ENCODE data around the gene SMIM15.

SMIM15 gene

DNA sequence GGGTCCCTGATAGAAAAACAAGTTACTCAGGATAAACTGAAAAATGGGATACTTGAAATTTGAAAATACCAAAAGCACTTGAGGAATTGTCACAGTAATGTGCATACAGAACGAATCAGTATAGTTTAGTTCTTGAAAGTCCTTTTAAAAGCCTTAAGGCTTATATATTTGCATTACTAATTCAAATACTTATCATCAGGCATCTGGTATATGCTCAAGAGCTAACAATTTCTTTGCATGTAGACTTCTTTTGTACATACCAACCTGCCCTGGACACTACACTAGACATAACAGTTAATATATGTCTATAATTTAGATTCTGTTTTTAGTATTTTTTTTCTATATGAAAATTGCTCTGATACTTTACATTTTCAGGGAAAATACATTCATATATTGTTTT is 43.2 kb downstream of the SMIM15 start:
- TF ChIP-seq, protein P1, sequence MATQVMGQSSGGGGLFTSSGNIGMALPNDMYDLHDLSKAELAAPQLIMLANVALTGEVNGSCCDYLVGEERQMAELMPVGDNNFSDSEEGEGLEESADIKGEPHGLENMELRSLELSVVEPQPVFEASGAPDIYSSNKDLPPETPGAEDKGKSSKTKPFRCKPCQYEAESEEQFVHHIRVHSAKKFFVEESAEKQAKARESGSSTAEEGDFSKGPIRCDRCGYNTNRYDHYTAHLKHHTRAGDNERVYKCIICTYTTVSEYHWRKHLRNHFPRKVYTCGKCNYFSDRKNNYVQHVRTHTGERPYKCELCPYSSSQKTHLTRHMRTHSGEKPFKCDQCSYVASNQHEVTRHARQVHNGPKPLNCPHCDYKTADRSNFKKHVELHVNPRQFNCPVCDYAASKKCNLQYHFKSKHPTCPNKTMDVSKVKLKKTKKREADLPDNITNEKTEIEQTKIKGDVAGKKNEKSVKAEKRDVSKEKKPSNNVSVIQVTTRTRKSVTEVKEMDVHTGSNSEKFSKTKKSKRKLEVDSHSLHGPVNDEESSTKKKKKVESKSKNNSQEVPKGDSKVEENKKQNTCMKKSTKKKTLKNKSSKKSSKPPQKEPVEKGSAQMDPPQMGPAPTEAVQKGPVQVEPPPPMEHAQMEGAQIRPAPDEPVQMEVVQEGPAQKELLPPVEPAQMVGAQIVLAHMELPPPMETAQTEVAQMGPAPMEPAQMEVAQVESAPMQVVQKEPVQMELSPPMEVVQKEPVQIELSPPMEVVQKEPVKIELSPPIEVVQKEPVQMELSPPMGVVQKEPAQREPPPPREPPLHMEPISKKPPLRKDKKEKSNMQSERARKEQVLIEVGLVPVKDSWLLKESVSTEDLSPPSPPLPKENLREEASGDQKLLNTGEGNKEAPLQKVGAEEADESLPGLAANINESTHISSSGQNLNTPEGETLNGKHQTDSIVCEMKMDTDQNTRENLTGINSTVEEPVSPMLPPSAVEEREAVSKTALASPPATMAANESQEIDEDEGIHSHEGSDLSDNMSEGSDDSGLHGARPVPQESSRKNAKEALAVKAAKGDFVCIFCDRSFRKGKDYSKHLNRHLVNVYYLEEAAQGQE (IDR thresholded peaks at IDR 0.05; ENCODE audit: insufficient read depth in 1 of 2, low read depth in 2 of 2, low read length in 2 of 2): no peak
- no peak for TF ChIP-seq SIN3A (IDR thresholded peaks at IDR 0.05; ENCODE audit: borderline replicate concordance, insufficient read depth, low read length)
- no peak for TF ChIP-seq POLR2AphosphoS5 (IDR thresholded peaks at IDR 0.05; ENCODE audit: low read depth, low read length)
- TF ChIP-seq TAF1 (IDR thresholded peaks at IDR 0.05; ENCODE audit: borderline replicate concordance, insufficient read depth, low read length): no peak
- no peak for TF ChIP-seq FOXP2 (optimal IDR thresholded peaks at IDR 0.05; ENCODE audit: borderline replicate concordance, extremely low read depth, extremely low read length, insufficient read depth)

DNA sequence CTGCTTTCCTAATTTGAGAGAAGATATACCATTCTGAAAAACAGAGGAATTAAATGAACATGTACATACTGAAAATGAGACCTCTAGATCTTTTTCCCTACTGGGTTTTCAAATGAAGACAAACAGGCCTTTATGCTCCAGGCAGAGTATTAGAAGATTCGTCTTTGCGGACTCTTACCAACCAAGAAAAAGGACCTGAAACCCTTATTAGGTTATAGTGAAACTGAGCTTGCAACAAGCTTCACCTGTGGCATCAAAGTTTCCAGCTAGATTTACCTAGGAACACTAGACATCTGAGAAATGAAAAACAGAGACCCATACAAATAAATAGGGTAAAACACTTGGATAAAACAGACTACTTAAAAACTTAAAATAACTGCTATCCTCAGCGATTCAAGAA is 46.3 kb downstream of the SMIM15 start:
- no peak for TF ChIP-seq FOXP2 (optimal IDR thresholded peaks at IDR 0.05; ENCODE audit: borderline replicate concordance, extremely low read depth, extremely low read length, insufficient read depth)
- TF ChIP-seq POLR2AphosphoS5 (IDR thresholded peaks at IDR 0.05; ENCODE audit: low read depth, low read length): no peak
- no peak for TF ChIP-seq TAF1 (IDR thresholded peaks at IDR 0.05; ENCODE audit: borderline replicate concordance, insufficient read depth, low read length)
- TF ChIP-seq, protein P1 (IDR thresholded peaks at IDR 0.05; ENCODE audit: insufficient read depth in 1 of 2, low read depth in 2 of 2, low read length in 2 of 2): no peak
- no peak for TF ChIP-seq SIN3A (IDR thresholded peaks at IDR 0.05; ENCODE audit: borderline replicate concordance, insufficient read depth, low read length)

DNA sequence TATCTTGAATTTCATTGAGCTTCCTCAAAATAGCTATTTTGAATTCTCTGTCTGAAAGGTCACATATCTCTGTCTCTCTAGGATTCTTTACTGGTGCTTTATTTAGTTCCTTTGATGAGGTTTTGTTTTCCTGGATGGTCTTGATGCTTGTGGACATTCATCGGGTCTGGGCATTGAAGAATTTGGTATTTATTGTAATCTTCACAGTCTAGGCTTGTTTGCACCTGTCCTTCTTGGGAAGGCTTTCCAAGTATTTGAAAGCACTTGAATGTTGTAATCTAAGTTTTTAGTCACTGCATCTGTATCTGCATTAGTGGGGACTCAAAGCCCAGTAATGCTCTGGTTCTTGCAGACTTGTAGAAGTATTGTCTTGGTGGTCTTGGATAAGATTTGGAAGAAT is 47.8 kb downstream of the SMIM15 start:
- TF ChIP-seq TAF1 (IDR thresholded peaks at IDR 0.05; ENCODE audit: borderline replicate concordance, insufficient read depth, low read length) (no peak), FOXP2 (optimal IDR thresholded peaks at IDR 0.05; ENCODE audit: borderline replicate concordance, extremely low read depth, extremely low read length, insufficient read depth) (no peak), POLR2AphosphoS5 (IDR thresholded peaks at IDR 0.05; ENCODE audit: low read depth, low read length) (no peak), SIN3A (IDR thresholded peaks at IDR 0.05; ENCODE audit: borderline replicate concordance, insufficient read depth, low read length) (no peak)
- TF ChIP-seq, protein P1 (IDR thresholded peaks at IDR 0.05; ENCODE audit: insufficient read depth in 1 of 2, low read depth in 2 of 2, low read length in 2 of 2): no peak
